ENCODE data around the gene GGT5.
A peak's percentile ranks its signal among the peaks of the same experiment; 100 is the strongest.
"Not testable (repeated sequence)": the region's sequence is repeated elsewhere in the genome, so short reads cannot be mapped to it uniquely, and the experiment has no call there.

GGT5 gene

DNA sequence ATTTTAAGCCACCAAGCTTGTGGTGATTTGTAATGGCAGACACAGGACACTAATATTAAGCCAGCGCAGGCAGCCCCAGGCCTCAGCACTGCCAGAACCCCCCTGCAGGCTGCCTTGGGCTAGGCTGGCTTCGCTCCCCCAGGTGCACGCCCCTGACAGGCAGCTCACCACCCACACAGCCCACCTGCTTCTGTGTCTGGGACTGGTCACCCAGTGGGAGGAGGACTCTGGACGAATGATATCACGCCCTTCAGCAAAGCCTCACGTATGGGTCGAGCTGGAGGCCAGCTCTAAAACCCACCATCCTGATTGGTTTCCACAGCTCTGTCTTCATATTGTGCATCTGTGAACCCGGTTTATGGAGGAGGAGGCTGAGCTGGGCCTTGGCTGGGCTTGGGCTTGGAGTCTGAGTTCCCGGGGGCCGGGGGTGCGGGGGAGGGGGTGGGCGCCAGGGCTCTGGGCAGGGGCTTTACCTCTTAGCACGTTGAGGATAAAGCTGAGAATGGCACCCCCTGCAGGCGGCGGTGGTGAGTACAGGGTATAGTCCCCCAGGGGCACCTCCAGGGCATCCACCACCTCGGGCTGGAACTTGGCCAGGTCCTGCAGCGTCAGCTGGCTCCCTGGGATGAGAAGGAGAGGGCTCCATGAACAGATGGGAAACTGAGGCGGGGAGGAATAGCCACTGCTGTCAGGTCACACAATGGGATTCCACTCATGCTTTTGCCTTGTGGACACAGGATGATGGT lies 13.8 kb downstream of the GGT5 start:
- DNase-seq = peak; percentile 68

GRCh38 chr22:24225951-24226350 lies 18.9 kb downstream of the GGT5 start:
- DNase-seq = no peak

GRCh38 chr22:24225044-24225601 lies 19.8 kb downstream of the GGT5 start:
- DNase-seq = no peak

DNA sequence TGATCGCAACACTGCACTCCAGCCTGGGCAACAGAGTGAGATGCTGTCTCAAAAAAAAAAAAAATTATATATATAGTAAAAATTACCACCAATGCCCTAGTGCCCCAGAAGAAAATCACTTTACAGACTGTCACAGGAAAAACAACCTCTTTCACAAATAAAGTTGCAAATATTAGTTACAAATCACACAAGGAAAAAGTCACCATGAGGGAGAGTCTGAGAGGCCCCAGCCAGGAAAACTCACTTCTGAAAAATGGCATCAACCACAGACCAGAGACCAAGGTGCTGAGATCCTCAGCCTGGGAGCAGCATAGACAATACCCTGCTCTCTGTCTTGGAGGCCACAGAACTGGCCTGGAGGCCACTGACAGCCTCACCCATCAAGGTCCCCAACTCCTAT lies 20.4 kb downstream of the GGT5 start:
- DNase-seq = no peak

- DNase-seq = no peak
Observed at GRCh38 chr22:24219750-24220149, 25.1 kb downstream of the GGT5 start.

GRCh38 chr22:24217384-24217783 lies 27.5 kb downstream of the GGT5 start:
- DNase-seq = no peak

DNA sequence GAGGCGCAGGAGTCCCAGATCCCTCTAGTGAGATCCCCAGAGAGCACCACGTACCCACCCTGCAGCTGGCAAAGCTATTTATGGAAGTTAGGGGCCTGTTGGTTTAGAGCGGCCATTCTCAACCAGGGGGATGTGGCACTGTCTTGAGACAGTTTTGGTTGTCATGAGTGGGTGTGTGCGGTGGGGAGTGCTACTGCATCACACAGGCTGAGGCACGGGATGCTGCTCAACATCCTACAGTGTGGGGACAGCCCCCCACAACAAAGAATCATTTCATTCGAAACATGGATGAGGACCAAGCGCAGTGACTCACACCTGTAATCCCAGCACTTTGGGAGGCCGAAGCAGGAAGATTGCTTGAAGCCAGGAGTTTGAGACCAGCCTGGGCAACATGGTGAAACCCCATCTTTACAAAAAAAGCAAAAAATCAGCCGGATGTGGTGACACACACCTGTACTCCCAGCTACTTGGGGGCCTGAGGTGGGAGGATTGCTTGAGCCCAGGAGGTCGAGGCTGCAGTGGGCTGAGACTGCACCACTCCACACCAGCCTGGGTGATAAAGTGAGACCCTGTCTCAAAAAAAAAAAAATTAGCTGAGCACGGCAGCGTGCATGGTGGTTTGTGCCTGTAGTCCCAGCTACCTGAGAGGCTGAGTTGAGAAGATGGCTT lies 28.2 kb downstream of the GGT5 start:
- DNase-seq = no peak

- no peak for DNase-seq
Observed at GRCh38 chr22:24214467-24215285, 30.2 kb downstream of the GGT5 start.

- not testable (repeated sequence) for DNase-seq
Observed at GRCh38 chr22:24213111-24213510, 31.8 kb downstream of the GGT5 start.

- not testable (repeated sequence) for DNase-seq
Observed at GRCh38 chr22:24211716-24212115, 33.2 kb downstream of the GGT5 start.

GRCh38 chr22:24210409-24210808 lies 34.5 kb downstream of the GGT5 start:
- not testable (repeated sequence) for DNase-seq

GRCh38 chr22:24209687-24210086 lies 35.2 kb downstream of the GGT5 start:
- no peak for DNase-seq

GRCh38 chr22:24209016-24209415 lies 35.9 kb downstream of the GGT5 start:
- DNase-seq = no peak

- no peak for DNase-seq
Observed at GRCh38 chr22:24208012-24208749, 36.7 kb downstream of the GGT5 start.

DNA sequence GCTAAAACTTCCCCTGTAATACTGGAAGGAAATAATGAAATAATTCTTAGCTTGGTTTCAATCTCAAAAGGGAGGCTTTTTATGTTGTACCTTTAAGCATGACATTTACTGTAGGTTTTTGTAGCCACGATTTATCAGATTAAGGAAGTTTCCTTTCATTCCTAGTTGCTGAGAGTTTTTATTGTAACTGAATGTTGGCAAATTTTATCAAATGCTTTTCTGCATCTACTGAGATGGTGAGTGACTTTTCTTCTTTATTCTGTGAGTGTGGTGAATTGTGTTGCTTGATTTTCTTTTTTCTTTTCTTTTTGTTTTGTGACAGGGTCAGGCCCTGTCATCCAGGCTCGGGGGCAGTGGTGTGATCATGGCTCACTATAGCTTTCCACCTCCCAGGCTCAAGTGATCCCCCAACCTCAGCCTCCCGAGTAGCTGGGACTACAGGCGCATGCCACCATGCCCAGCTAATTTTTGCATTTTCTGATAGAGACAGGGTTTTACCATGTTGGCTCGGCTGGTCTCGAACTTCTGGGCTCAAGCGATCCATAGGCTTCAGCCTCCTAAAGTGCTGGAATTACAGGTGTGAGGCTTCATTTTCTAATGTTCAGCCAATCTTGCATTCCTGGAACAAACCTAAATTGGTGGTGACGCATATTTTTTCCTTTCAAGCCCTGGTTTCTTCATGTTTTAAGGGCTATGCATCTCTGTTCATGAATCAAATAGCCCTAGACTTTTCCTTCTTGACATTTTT lies 37.4 kb downstream of the GGT5 start:
- no peak for DNase-seq

DNA sequence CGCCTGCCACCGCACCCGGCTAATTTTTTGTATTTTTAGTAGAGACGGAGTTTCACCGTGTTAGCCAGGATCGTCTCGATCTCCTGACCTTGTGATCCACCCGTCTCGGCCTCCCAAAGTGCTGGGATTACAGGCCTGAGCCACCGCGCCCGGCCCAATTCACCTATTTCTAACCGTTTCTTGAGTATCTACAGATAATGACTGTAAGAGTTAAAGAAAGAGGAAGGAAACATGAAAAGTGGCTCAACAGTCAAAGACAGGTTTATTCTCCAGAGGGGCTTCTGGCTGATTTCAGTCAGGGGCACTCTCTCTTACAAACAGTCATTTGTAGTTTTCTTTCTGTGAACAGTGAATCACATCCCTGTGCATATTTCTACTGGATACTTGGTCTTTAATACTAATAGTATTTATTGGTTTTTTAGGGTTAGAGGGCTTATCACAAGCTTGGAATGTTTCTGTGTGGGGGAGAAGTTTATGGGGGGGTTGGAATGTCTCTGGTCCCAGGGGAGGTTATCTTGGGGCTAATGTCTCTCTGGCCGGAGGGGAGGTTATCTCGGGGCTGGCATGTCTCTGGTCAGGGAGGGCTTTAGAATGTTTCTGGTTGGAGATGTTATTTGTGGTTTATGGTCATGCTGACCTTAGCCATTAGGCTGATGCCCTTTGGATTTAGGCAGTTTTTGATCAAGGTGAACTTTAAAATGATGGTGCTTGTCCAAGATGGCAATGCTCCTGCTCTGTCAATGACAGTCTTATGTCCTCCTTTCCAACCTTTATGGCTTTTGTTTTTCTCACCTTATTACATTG lies 38.2 kb downstream of the GGT5 start:
- not testable (repeated sequence) for DNase-seq

DNA sequence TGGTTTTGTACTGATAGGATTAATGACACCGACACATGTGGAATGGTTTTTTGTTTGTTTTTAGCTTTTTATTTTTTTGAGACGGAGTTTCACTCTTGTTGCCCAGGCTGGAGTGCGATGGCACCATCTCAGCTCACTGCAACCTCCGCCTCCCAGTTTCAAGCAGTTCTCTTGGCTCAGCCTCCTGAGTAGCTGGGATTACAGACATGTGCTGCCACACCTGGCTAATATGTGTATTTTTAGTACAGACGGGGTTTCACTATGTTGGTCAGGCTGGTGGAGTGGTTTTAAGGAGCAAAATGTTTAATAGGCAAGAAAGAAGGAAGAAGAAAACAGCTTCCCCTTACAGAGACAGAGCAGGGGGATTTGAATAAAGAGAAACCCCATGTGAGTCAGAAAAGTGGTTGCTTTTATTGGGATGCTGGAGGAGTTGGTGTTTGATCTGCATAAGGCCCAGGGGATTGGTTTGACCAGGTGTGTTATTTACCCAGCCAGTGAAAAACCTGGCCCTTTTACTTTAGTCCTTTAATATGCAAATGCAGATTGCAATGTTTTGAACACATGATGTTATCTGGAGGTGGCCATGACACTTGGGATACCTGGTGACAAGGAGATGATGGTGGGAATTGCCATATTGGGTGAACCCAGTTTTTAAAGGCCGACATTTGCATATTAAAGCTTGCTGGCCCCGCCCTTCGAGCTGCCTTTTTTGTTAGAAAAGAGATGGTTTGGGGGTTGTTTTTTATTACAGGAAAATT lies 39.3 kb downstream of the GGT5 start:
- no peak for DNase-seq

DNA sequence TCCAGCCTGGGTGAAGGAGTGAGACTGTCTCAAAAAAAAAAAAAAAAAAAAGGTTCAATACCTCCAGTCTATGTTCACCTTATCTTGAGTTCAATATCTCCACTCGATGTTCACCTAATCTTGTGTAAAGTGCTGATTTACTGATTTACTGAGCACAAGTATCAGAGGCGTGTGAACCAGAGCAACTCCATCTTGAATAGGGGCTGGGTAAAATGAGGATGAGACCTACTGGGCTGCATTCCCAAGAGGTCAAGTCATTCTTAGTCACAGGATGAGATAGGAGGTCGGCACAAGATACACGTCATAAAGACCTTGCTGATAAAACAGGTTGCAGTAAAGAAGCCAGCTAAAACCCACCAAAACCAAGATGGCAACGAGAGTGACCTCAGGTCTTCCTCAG lies 41.0 kb downstream of the GGT5 start:
- not testable (repeated sequence) for DNase-seq

- no peak for DNase-seq
Observed at GRCh38 chr22:24201681-24202614, 42.9 kb downstream of the GGT5 start.

Data from stimulated activated CD4-positive, alpha-beta T cell treated with anti-CD3 and anti-CD28 coated beads, Interleukin-1b, Interleukin-23, amount 100 ng/mL, for 48 hours (primary cell).